Right atrium auricular region (tissue), 2 donors: Measurements from ENCODE around the gene C2CD3. TPM values are rescaled to one million over a fixed set of nuclear protein-coding genes. Genes with fewer than 3 reads are reported as not detected.

Source experiments
- DNase-seq: peaks from one replicate; pipeline ENCODE4 v3.0.0-alpha.2; 2019; ENCODE audit warnings: low spot score
- H3K27ac ChIP-seq, 2 donors: fragments of 200-600 bp; sonication (generic); 1 replicate in 1 of 2; 2 replicates in 1 of 2; pipeline ENCODE4 v1.5.1; 2016 to 2019
- H3K27me3 ChIP-seq, 2 donors: fragments of 200-600 bp; sonication (generic); one replicate each; pipeline versions ENCODE4 v1.5.1 to v1.6.0; 2017 to 2019
- H3K36me3 ChIP-seq: fragments of 200-600 bp; sonication (generic); one replicate; pipeline ENCODE4 v1.5.1; 2016
- H3K4me1 ChIP-seq, 2 donors: fragments of 200-600 bp; sonication (generic); one replicate each; pipeline versions ENCODE4 v1.5.1 to v1.6.0; 2017 to 2019
- H3K4me3 ChIP-seq, 2 donors: fragments of 200-600 bp; sonication (generic); 1 replicate in 1 of 2; 2 replicates in 1 of 2; pipeline ENCODE4 v1.5.1; 2017 to 2019; ENCODE audit warnings: mild to moderate bottlenecking in 1 of 2, moderate library complexity in 1 of 2
- H3K9me3 ChIP-seq, 2 donors: fragments of 200-600 bp; sonication (generic); one replicate each; pipeline ENCODE4 v1.5.1; 2019
- total RNA-seq, 2 donors: library from RNA; depleted of rRNA; stranded (reverse); fragments of >200 nt; gene quantifications; one replicate each; pipeline ENCODE4 v1.1.0, GENCODE V29; 2016
- TF ChIP-seq, protein P1 (sequence below), 2 donors: fragments of 200-600 bp; sonication (generic); IDR thresholded peaks; one replicate each; pipeline ENCODE4 v1.5.1; 2019; ENCODE audit warnings: antibody characterized with exemption in 2 of 2

Gene C2CD3, protein sequence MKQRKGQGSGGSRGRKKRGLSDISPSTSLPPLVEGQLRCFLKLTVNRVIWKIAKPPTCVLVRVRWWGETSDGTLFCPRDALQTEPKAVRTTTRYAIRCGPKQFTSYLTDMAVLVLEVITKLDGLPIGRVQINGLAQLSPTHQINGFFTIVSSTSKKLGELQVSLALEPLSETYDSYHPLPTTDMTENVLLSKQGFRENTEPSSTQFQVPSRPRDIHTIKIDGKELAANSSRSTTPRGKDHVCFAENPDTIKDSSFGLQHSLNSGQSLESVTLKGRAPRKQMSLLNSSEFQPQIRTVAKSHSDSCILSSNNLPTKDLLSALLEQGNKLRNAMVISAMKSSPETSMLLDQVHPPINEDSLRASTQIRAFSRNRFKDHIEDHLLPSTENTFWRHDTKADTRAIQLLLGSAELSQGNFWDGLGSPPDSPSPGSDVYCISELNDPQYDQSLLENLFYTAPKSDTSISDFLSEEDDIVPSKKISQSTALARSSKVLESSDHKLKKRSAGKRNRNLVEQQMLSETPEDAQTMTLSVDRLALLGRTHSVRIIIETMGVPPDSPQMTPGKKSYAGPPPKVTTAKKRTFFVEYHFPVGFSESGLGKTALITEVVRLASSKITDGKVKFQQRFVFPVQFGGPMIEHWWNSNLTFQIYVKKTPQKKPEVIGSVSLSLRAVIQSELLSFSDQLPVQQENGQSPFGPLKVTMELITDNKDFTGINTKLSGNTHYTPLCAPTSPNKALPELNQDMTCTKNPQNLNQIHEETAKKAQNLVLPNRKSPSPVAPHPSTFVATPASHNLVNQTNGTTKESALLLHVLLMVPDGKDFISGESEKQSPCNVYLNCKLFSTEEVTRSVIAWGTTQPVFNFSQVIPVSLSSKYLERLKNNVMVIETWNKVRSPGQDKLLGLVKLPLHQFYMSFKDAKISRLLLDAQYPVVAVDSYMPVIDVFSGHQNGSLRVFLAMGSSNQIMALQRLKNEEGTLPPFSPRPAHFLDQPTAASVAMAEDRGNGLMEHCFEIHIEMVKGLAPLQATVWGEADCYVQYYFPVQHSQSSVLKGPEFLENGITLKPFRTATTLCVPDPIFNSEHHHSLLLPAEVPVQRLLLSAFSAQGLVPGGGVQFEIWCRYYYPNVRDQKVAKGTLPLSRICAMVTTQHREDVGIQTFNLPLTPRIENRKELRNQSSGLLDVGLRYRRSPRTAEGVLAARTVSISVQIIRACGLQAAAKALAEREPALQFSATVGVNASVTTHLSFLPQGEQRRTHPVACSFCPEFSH (N-terminal part only)
- 10 to 100 TPM; 15.0 to 15.4 TPM for total RNA-seq

DNA sequence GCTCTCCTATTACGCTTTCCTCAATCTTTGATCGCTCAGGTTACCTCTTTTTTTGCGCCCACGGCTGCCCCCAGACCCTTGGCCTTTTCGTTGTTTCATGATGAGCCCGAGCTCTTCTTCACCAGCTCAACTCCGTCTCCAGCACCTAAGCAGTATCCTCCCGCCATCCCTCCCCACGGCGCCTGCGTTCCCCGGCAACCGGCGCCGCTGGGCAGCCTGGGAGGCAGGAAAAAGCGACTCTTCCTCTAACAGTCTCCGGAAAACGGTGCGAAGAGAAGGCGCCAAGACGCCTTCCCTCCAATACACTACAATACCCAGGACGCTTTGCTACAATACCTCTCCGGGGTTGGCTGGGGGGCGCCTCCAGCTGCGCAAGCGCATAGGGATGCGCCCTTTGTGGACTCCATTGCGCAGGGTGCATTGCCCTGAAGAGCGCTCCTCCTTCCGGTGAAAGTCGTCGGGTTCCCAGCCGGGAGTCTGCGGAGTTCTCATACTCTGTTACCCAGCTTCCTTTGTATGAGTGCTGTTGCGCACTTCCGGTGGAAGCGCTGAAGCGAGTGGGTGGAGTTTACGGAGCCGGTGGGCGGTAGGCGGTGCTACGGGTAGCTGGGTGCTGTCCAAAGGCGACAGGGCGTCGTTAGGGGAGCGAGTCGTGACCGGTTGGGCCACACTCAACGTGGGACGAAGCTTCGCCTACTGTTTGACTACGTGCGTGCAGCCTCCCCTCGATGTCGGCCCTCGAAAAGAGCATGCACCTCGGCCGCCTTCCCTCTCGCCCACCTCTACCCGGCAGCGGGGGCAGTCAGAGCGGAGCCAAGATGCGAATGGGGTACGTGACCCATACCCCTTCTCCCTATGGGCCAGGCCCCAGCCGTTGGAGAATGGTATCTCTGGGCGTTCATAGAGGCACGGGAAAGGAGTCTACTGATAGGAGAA, at the start of gene C2CD3, which contains the start of gene PPME1:
C2CD3 (minus strand) TSS at position 309 of the 936 bp plus-strand sequence; CDS start at position 99, 210 bp downstream.
PPME1 (plus strand) TSS at position 596 of the 936 bp plus-strand sequence; CDS start at position 729, 133 bp downstream.
- Histone ChIP-seq H3K4me3 (peak within 1 kb of the TSS; percentile 78 to 79), H3K9me3 (no peaks in the 10 kb centered on the region)

DNA sequence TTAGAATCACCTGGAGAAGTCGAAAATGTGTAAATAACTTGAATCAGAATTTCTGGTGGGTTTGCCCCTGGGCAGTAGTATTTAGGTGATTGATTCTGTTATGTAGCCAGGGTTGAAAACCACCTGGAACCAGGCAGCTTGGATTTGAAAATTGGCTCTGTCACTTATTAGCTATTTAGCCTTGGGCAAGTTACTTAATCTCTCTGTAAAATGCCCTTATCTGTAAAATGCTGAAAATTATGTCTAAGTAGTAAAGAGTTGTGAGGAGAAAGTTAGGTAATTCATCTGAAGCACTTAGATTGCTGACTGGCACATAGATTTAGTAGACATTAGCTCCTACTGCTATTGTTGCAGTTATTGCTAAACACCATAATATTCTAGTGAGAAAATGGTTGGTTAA, 49.6 kb upstream of the C2CD3 start:
- H3K27me3 ChIP-seq: no peaks in the 10 kb centered on the region
- H3K27ac ChIP-seq: no peak overlapping the region
- no peaks in the 10 kb centered on the region for H3K9me3 ChIP-seq
- DNase-seq: no peak
- no peaks in the 10 kb centered on the region for H3K4me1 ChIP-seq
- no peaks in the 10 kb centered on the region for H3K36me3 ChIP-seq
- TF ChIP-seq, protein P1, sequence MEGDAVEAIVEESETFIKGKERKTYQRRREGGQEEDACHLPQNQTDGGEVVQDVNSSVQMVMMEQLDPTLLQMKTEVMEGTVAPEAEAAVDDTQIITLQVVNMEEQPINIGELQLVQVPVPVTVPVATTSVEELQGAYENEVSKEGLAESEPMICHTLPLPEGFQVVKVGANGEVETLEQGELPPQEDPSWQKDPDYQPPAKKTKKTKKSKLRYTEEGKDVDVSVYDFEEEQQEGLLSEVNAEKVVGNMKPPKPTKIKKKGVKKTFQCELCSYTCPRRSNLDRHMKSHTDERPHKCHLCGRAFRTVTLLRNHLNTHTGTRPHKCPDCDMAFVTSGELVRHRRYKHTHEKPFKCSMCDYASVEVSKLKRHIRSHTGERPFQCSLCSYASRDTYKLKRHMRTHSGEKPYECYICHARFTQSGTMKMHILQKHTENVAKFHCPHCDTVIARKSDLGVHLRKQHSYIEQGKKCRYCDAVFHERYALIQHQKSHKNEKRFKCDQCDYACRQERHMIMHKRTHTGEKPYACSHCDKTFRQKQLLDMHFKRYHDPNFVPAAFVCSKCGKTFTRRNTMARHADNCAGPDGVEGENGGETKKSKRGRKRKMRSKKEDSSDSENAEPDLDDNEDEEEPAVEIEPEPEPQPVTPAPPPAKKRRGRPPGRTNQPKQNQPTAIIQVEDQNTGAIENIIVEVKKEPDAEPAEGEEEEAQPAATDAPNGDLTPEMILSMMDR (IDR thresholded peaks at IDR 0.05): no peak
- H3K4me3 ChIP-seq: no peak overlapping the region

More for the DNA sequence above, at the start of gene C2CD3, which contains the start of gene PPME1:
- Histone ChIP-seq H3K27ac (peak within 1 kb of the TSS; percentile 90 to 92), H3K27me3 (no peaks in the 10 kb centered on the region), H3K4me1 (peaks cover 0 to 29% of the 10 kb centered on the region in 2 donors), H3K36me3 (peaks cover 15% of the 10 kb centered on the region)
- DNase-seq: peak; percentile 99
- TF ChIP-seq, protein P1 (IDR thresholded peaks at IDR 0.05): peak in 1 of 2 donors; percentile 48

DNA sequence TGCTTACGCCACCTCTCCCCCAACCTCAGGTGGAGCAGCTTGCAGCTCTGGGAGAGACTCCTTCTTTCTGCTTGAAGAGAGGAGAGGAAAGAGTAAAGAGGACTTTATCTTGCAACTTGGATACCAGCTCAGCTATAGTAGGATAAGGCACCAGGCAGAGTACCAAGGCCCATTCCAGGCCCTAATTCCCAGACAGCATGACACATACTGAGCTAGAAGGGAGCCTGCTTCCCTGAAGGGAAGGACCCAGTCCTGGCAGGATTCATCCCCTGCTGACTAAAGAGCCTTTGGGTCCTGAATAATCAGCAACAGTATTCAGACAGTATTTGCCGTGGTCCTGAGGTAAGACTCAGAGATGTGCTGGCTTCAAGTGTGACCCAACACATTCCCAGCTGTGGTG, 41.7 kb upstream of the C2CD3 start:
- H3K27ac ChIP-seq: no peak overlapping the region
- H3K9me3 ChIP-seq: no peaks in the 10 kb centered on the region
- TF ChIP-seq, protein P1 (IDR thresholded peaks at IDR 0.05): no peak
- no peaks in the 10 kb centered on the region for H3K4me1 ChIP-seq
- H3K36me3 ChIP-seq: peaks cover 14% of the 10 kb centered on the region
- H3K4me3 ChIP-seq: no peak overlapping the region
- no peaks in the 10 kb centered on the region for H3K27me3 ChIP-seq
- DNase-seq: no peak

DNA sequence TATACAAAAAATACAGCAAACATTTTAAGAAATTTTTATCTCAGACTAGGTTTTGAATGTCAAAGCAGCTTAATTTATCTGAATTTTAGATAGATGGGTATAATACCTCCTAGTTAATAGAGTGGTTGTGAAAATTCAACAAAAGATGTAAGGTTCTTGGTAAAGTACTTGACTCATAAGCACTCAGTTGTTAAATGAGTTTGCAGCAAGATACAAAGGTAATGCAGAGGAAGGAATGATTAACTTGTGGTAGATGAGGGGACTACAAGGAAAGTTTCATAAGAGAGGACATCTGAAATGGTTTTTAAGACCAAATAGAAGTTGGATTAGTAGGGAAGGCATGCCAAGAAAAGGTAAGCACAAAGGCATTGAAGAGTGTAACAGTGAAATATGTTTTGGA, 37.7 kb upstream of the C2CD3 start:
- Histone ChIP-seq H3K27ac (no peak overlapping the region), H3K27me3 (no peaks in the 10 kb centered on the region), H3K9me3 (no peaks in the 10 kb centered on the region), H3K4me1 (no peaks in the 10 kb centered on the region), H3K36me3 (peaks cover 19% of the 10 kb centered on the region), H3K4me3 (no peak overlapping the region)
- TF ChIP-seq, protein P1 (IDR thresholded peaks at IDR 0.05): no peak
- no peak for DNase-seq
